HL-60 (cell line): ENCODE data around the gene DNM3.

Experiments
- DNase-seq, 2 experiments: peaks; one replicate each; pipeline ENCODE4 v3.0.0-alpha.2; 2010 to 2020; ENCODE audit warnings: low read depth in 1 of 2, low spot score in 1 of 2
- H3K27ac ChIP-seq: fragments of 250-450 bp; sonication (Bioruptor Pico); replicated peaks from 2 replicates; pipeline ENCODE4 v1.5.1; 2020; ENCODE audit warnings: mild to moderate bottlenecking, moderate library complexity
- H3K27me3 ChIP-seq: fragments of 250-450 bp; sonication (Bioruptor Pico); 2 replicates; pipeline ENCODE4 v1.5.1; 2021; ENCODE audit warnings: mild to moderate bottlenecking, moderate library complexity; ENCODE audit not compliant: insufficient read depth, poor library complexity, severe bottlenecking
- H3K4me3 ChIP-seq: replicated peaks from 2 replicates; pipeline ENCODE4 v1.5.1; 2011; ENCODE audit warnings: mild to moderate bottlenecking, control low read depth, low read length; ENCODE audit not compliant: insufficient read depth
- GABPA ChIP-seq: IDR thresholded peaks from 2 replicates; pipeline ENCODE4 v1.6.1; 2012; ENCODE audit warnings: low read depth
- POLR2AphosphoS5 ChIP-seq: IDR thresholded peaks from 2 replicates; pipeline ENCODE4 v1.6.1; 2012; ENCODE audit warnings: low read depth
- SPI1 ChIP-seq: IDR thresholded peaks from 2 replicates; pipeline ENCODE4 v1.6.1; 2012; ENCODE audit warnings: low read depth, mild to moderate bottlenecking, borderline replicate concordance
- TF ChIP-seq, protein P1 (sequence below): IDR thresholded peaks from 2 replicates; pipeline ENCODE4 v1.6.1; 2012; ENCODE audit warnings: low read depth; ENCODE audit not compliant: insufficient replicate concordance
- TF ChIP-seq, protein P2 (sequence below): IDR thresholded peaks from one replicate; pipeline ENCODE4 v1.5.1; 2011; ENCODE audit warnings: low read length, control low read depth, inconsistent platforms; ENCODE audit not compliant: insufficient read depth

The DNM3 gene

DNA sequence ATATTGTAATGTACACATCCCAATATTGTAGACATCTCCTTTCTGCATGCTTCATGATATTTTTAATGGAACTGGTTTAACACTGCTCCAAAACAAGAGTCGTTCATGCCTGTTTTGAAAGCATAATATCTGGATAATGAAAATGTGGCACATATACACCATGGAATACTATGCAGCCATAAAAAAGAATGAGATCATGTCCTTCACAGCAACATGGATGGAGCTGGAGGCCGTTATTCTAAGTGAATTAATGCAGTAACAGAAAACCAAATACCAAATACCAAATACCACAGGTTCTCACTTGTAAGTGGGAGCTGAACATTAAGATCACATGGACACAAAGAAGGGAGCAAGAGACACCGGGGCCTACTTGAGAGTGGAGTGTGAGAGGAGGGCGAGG lies 487.0 kb downstream of the DNM3 start:
- DNase-seq = no peak
- Histone ChIP-seq H3K27me3 (peaks cover 3% of the 10 kb centered on the region), H3K4me3 (no peak overlapping the region), H3K27ac (no peak overlapping the region)
- TF ChIP-seq SPI1 (no peak), GABPA (no peak), POLR2AphosphoS5 (no peak)
- TF ChIP-seq, protein P1, sequence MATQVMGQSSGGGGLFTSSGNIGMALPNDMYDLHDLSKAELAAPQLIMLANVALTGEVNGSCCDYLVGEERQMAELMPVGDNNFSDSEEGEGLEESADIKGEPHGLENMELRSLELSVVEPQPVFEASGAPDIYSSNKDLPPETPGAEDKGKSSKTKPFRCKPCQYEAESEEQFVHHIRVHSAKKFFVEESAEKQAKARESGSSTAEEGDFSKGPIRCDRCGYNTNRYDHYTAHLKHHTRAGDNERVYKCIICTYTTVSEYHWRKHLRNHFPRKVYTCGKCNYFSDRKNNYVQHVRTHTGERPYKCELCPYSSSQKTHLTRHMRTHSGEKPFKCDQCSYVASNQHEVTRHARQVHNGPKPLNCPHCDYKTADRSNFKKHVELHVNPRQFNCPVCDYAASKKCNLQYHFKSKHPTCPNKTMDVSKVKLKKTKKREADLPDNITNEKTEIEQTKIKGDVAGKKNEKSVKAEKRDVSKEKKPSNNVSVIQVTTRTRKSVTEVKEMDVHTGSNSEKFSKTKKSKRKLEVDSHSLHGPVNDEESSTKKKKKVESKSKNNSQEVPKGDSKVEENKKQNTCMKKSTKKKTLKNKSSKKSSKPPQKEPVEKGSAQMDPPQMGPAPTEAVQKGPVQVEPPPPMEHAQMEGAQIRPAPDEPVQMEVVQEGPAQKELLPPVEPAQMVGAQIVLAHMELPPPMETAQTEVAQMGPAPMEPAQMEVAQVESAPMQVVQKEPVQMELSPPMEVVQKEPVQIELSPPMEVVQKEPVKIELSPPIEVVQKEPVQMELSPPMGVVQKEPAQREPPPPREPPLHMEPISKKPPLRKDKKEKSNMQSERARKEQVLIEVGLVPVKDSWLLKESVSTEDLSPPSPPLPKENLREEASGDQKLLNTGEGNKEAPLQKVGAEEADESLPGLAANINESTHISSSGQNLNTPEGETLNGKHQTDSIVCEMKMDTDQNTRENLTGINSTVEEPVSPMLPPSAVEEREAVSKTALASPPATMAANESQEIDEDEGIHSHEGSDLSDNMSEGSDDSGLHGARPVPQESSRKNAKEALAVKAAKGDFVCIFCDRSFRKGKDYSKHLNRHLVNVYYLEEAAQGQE = no peak
- TF ChIP-seq, protein P2, sequence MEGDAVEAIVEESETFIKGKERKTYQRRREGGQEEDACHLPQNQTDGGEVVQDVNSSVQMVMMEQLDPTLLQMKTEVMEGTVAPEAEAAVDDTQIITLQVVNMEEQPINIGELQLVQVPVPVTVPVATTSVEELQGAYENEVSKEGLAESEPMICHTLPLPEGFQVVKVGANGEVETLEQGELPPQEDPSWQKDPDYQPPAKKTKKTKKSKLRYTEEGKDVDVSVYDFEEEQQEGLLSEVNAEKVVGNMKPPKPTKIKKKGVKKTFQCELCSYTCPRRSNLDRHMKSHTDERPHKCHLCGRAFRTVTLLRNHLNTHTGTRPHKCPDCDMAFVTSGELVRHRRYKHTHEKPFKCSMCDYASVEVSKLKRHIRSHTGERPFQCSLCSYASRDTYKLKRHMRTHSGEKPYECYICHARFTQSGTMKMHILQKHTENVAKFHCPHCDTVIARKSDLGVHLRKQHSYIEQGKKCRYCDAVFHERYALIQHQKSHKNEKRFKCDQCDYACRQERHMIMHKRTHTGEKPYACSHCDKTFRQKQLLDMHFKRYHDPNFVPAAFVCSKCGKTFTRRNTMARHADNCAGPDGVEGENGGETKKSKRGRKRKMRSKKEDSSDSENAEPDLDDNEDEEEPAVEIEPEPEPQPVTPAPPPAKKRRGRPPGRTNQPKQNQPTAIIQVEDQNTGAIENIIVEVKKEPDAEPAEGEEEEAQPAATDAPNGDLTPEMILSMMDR = no peak

DNA sequence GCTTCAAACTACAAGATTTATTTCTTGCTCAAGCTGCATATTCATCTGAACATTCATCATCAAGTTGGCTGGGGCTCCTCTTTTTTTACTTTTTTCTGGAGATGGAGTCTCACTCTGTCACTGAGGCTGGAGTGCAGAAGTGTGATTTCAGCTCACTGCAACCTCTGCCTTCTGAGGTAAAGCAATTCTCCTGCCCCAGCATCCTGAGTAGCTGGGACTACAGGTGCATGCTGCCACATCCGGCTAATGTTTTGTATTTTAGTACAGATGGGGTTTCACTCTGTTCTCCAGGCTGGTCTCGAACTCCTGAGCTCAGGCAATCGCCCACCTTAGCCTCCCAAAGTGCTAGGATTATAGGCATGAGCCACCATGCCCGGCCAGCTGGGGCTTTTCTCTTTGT lies 490.9 kb downstream of the DNM3 start:
- Histone ChIP-seq H3K27me3 (peaks cover 2% of the 10 kb centered on the region), H3K27ac (no peak overlapping the region), H3K4me3 (no peak overlapping the region)
- no peak for DNase-seq
- no peak for TF ChIP-seq GABPA
- TF ChIP-seq, protein P1 = no peak
- no peak for TF ChIP-seq POLR2AphosphoS5
- no peak for TF ChIP-seq SPI1

DNA sequence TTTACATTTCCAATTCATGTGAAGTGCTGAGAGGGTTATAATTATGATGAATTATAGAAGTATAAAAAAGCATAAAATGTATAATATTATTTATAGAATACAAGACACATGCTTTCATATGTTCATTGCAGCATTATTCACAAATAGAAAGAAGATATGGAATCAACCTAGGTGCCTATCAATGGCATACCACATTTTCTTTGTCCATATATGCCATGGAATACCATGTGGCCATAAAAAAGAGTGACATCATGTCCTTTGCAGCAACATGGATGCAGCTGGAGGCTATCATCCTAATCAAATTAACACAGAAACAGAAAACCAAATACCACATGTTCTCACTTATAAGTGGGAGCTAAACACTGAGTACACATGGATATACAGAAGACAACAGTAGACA lies 494.1 kb downstream of the DNM3 start:
- no peak for DNase-seq
- H3K27ac ChIP-seq = no peak overlapping the region
- no peak for TF ChIP-seq POLR2AphosphoS5
- TF ChIP-seq SPI1 = no peak
- TF ChIP-seq GABPA = no peak
- TF ChIP-seq, protein P1 = no peak
- TF ChIP-seq, protein P2 = no peak
- H3K4me3 ChIP-seq = no peak overlapping the region
- peaks cover 2% of the 10 kb centered on the region for H3K27me3 ChIP-seq
